OCI-LY1 (cell line): ENCODE results near the gene CDK11B.

Experiments
- H2AFZ ChIP-seq: fragments of 200-600 bp; sonication (generic), shearing (Covaris generic); 2 replicates; pipeline ENCODE4 v1.6.0; 2014; ENCODE audit warnings: antibody characterized with exemption, mild to moderate bottlenecking, low read length
- H3F3A ChIP-seq: fragments of 200-600 bp; sonication (generic), shearing (Covaris generic); 2 replicates; pipeline ENCODE4 v1.6.0; 2014; ENCODE audit warnings: mild to moderate bottlenecking, antibody characterized with exemption, low read length, moderate library complexity; ENCODE audit not compliant: insufficient read depth
- H3K27ac ChIP-seq: fragments of 200-600 bp; sonication (generic); 2 replicates; pipeline ENCODE4 v1.5.1; 2014; ENCODE audit warnings: low read length, mixed run types, mild to moderate bottlenecking, low read depth; ENCODE audit not compliant: poor library complexity, severe bottlenecking
- H3K27me3 ChIP-seq: fragments of 200-600 bp; sonication (generic); 2 replicates; pipeline ENCODE4 v1.6.0; 2014; ENCODE audit warnings: antibody characterized with exemption, mild to moderate bottlenecking, low read length, moderate library complexity; ENCODE audit not compliant: insufficient read depth
- H3K36me3 ChIP-seq: fragments of 200-600 bp; sonication (generic); 2 replicates; pipeline ENCODE4 v1.6.1; 2014; ENCODE audit warnings: mild to moderate bottlenecking, antibody characterized with exemption, low read length, moderate library complexity, mixed read lengths; ENCODE audit not compliant: insufficient read depth
- H3K4me1 ChIP-seq: fragments of 200-600 bp; sonication (generic); 2 replicates; pipeline ENCODE4 v1.5.1; 2014; ENCODE audit warnings: mild to moderate bottlenecking, low read length, moderate library complexity; ENCODE audit not compliant: insufficient read depth, severe bottlenecking
- H3K4me2 ChIP-seq: fragments of 200-600 bp; sonication (generic), shearing (Covaris generic); 2 replicates; pipeline ENCODE4 v1.6.1; 2014; ENCODE audit warnings: low read length
- H3K4me3 ChIP-seq: fragments of 200-600 bp; sonication (generic); 2 replicates; pipeline ENCODE4 v1.5.1; 2014; ENCODE audit warnings: low read length, low read depth, mild to moderate bottlenecking, mixed read lengths; ENCODE audit not compliant: poor library complexity, severe bottlenecking
- H3K79me2 ChIP-seq: fragments of 200-600 bp; shearing (Covaris generic); 2 replicates; pipeline ENCODE4 v1.6.1; 2016; ENCODE audit warnings: mixed run types, low read length, mixed read lengths; ENCODE audit not compliant: insufficient read depth
- H3K9ac ChIP-seq: fragments of 200-600 bp; sonication (generic), shearing (Covaris generic); 2 replicates; pipeline ENCODE4 v1.6.1; 2014; ENCODE audit warnings: mild to moderate bottlenecking, low read length, mixed read lengths
- H3K9me2 ChIP-seq: fragments of 200-600 bp; sonication (generic), shearing (Covaris generic); 2 replicates; pipeline ENCODE4 v1.6.1; 2014; ENCODE audit warnings: low read depth, mild to moderate bottlenecking, low read length, mixed read lengths
- H3K9me3 ChIP-seq: fragments of 200-600 bp; shearing (Covaris generic); 2 replicates; pipeline ENCODE4 v1.6.1; 2014; ENCODE audit warnings: low read length, mixed read lengths
- H4K20me1 ChIP-seq: fragments of 200-600 bp; sonication (generic), shearing (Covaris generic); 2 replicates; pipeline ENCODE4 v1.6.0; 2016; ENCODE audit warnings: mild to moderate bottlenecking, low read length; ENCODE audit not compliant: insufficient read depth
- EZH2 ChIP-seq: fragments of 200-600 bp; sonication (generic), shearing (Covaris generic); IDR thresholded peaks from 2 replicates; pipeline ENCODE4 v1.8.0; 2017; ENCODE audit warnings: borderline replicate concordance, mixed run types, mild to moderate bottlenecking, antibody characterized with exemption, low read length, moderate library complexity, mixed read lengths
- TF ChIP-seq, protein P1 (sequence below): fragments of 200-600 bp; sonication (generic), shearing (Covaris generic); IDR thresholded peaks from 2 replicates; pipeline ENCODE4 v1.5.1; 2017; ENCODE audit warnings: mild to moderate bottlenecking, antibody characterized with exemption, low read length, moderate library complexity, mixed read lengths

Gene CDK11B

DNA sequence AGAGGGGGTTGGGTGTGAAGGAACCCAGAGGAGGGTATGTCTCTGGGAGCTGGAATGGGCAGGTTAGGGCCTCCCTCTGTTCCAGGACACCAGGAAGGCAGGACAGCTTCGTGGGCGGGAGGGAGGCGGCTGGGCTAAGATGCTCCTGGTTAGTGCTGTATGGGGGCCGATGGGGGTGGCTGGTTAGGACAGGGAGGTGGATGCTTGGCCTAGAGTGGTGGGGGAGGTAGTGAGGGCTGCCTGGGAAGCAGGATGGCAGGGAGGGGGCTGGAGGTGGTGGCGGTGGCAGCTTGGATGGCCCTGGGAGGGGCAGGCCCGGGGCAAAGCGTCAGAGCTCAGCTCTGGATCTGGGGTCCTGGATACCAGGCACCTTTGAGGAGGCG lies 33.0 kb downstream of the CDK11B start:
- no peaks in the 10 kb centered on the region for H3K36me3 ChIP-seq
- no peak overlapping the region for H3K27ac ChIP-seq
- no peaks in the 10 kb centered on the region for H3F3A ChIP-seq
- H4K20me1 ChIP-seq: no peaks in the 10 kb centered on the region
- no peak overlapping the region for H3K4me2 ChIP-seq
- no peaks in the 10 kb centered on the region for H3K9me3 ChIP-seq
- H3K4me3 ChIP-seq: no peak overlapping the region
- H2AFZ ChIP-seq: no peak overlapping the region
- no peaks in the 10 kb centered on the region for H3K79me2 ChIP-seq
- no peaks in the 10 kb centered on the region for H3K9me2 ChIP-seq
- no peak overlapping the region for H3K9ac ChIP-seq
- H3K4me1 ChIP-seq: peaks cover 28% of the 10 kb centered on the region
- TF ChIP-seq, protein P1, sequence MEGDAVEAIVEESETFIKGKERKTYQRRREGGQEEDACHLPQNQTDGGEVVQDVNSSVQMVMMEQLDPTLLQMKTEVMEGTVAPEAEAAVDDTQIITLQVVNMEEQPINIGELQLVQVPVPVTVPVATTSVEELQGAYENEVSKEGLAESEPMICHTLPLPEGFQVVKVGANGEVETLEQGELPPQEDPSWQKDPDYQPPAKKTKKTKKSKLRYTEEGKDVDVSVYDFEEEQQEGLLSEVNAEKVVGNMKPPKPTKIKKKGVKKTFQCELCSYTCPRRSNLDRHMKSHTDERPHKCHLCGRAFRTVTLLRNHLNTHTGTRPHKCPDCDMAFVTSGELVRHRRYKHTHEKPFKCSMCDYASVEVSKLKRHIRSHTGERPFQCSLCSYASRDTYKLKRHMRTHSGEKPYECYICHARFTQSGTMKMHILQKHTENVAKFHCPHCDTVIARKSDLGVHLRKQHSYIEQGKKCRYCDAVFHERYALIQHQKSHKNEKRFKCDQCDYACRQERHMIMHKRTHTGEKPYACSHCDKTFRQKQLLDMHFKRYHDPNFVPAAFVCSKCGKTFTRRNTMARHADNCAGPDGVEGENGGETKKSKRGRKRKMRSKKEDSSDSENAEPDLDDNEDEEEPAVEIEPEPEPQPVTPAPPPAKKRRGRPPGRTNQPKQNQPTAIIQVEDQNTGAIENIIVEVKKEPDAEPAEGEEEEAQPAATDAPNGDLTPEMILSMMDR: no peak
- no peak for TF ChIP-seq EZH2
- no peaks in the 10 kb centered on the region; the same call in 1 of the 2 replicates for H3K27me3 ChIP-seq

DNA sequence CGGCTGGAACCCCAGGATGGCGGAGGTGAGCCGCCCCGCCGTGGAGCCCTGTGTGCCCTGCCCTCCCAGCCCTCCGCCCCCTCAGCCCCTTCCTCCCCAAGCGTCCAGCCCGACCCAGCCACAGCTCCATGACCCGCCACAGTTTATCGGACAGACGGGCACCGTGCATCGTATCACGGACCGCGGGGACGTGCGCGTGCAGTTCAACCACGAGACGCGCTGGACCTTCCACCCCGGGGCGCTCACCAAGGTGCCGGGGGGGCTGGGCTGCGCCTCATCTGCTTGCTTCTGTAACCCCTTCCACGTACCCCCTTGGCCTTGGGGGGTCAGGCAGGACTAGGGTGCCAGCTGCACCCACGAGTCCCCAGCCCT lies 33.4 kb downstream of the CDK11B start:
- no peaks in the 10 kb centered on the region for H3K9me2 ChIP-seq
- no peaks in the 10 kb centered on the region for H3K9me3 ChIP-seq
- H3K36me3 ChIP-seq: no peaks in the 10 kb centered on the region

DNA sequence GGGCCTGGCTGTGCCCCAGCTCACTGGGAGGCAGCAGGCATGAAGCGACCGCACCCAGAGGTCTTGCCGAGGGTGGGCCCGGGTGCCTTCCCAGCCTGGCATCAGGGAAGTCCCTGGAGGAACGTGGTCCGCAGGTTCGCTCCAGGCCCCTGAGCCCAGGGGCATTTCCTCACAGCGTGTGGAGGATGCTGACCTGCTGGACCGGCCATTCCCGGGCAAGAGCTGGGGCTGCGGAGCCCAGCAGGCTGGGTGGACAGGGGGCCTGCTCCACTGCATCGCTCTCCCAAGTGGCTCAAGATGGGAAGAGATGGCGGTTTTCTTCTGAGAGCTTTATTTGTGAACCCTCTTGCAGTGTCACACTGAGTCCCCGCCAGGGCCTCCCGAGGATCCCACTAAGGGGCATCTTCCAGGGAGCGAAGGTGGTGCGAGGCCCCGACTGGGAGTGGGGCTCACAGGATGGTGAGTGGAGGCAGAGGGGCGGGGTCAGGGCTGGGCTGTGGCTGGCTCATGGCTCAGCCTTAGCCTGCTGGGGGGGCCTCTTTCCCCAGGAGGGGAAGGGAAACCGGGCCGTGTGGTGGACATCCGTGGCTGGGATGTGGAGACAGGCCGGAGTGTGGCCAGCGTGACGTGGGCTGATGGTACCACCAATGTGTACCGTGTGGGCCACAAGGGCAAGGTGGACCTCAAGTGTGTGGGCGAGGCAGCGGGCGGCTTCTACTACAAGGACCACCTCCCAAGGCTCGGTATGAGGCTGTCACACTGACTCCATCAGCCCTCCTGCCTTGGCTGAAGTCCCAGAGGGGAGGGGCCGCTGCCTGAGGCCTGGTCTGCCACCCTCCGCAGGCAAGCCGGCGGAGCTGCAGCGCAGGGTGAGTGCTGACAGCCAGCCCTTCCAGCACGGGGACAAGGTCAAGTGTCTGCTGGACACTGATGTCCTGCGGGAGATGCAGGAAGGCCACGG lies 34.1 kb downstream of the CDK11B start:
- no peak for TF ChIP-seq EZH2
- TF ChIP-seq, protein P1: no peak
- Histone ChIP-seq H3K9me3 (no peaks in the 10 kb centered on the region), H3K9me2 (no peaks in the 10 kb centered on the region), H3K4me1 (peaks cover 23% of the 10 kb centered on the region), H3K9ac (no peak overlapping the region), H3K4me3 (no peak overlapping the region), H3K79me2 (no peaks in the 10 kb centered on the region), H3F3A (no peaks in the 10 kb centered on the region), H2AFZ (no peak overlapping the region), H3K27me3 (no peaks in the 10 kb centered on the region; the same call in 1 of the 2 replicates), H3K4me2 (no peak overlapping the region), H3K36me3 (no peaks in the 10 kb centered on the region), H4K20me1 (no peaks in the 10 kb centered on the region), H3K27ac (no peak overlapping the region)

More for the DNA sequence above, 33.4 kb downstream of the CDK11B start:
- no peaks in the 10 kb centered on the region for H3K79me2 ChIP-seq
- H4K20me1 ChIP-seq: no peaks in the 10 kb centered on the region
- TF ChIP-seq, protein P1: no peak
- no peak for TF ChIP-seq EZH2
- no peaks in the 10 kb centered on the region for H3F3A ChIP-seq
- H3K27me3 ChIP-seq: no peaks in the 10 kb centered on the region; the same call in 1 of the 2 replicates
- no peak overlapping the region for H3K4me2 ChIP-seq
- H3K4me3 ChIP-seq: no peak overlapping the region
- no peak overlapping the region for H3K9ac ChIP-seq
- H3K27ac ChIP-seq: no peak overlapping the region
- peaks cover 24% of the 10 kb centered on the region for H3K4me1 ChIP-seq
- no peak overlapping the region for H2AFZ ChIP-seq
